ENCODE data around the gene EZR.

The EZR gene

GRCh38 chr6:158817728-158818580 is 1.2 kb downstream of the EZR start:
- DNase-seq (ENCODE audit: low read depth) = peak; percentile 79

GRCh38 chr6:158816803-158817727 is 2.1 kb downstream of the EZR start:
- DNase-seq (ENCODE audit: low read depth) = no peak

GRCh38 chr6:158816329-158816728 is 2.8 kb downstream of the EZR start:
- no peak for DNase-seq (ENCODE audit: low read depth)

GRCh38 chr6:158815907-158816306 is 3.3 kb downstream of the EZR start:
- DNase-seq (ENCODE audit: low read depth) = no peak

GRCh38 chr6:158815379-158815724 is 3.8 kb downstream of the EZR start:
- DNase-seq (ENCODE audit: low read depth) = no peak

GRCh38 chr6:158813032-158813431 is 6.1 kb downstream of the EZR start:
- no peak for DNase-seq (ENCODE audit: low read depth)

GRCh38 chr6:158812611-158813010 is 6.6 kb downstream of the EZR start:
- DNase-seq (ENCODE audit: low read depth) = no peak

GRCh38 chr6:158810155-158811095 is 8.7 kb downstream of the EZR start:
- no peak for DNase-seq (ENCODE audit: low read depth)

- no peak for DNase-seq (ENCODE audit: low read depth)
These were observed 10.1 kb downstream of the EZR start for GRCh38 chr6:158808941-158809678.

- no peak for DNase-seq (ENCODE audit: low read depth)
These were observed 10.7 kb downstream of the EZR start for GRCh38 chr6:158808442-158808833.

- DNase-seq (ENCODE audit: low read depth) = no peak
These were observed 11.4 kb downstream of the EZR start for GRCh38 chr6:158807515-158808441.

GRCh38 chr6:158805698-158806377 is 13.3 kb downstream of the EZR start:
- no peak for DNase-seq (ENCODE audit: low read depth)

GRCh38 chr6:158804207-158804606 is 15.0 kb downstream of the EZR start:
- DNase-seq (ENCODE audit: low read depth) = no peak

GRCh38 chr6:158803733-158804143 is 15.4 kb downstream of the EZR start:
- no peak for DNase-seq (ENCODE audit: low read depth)

- DNase-seq (ENCODE audit: low read depth) = no peak
These were observed 17.4 kb downstream of the EZR start for GRCh38 chr6:158801655-158802294.

- no peak for DNase-seq (ENCODE audit: low read depth)
These were observed 19.9 kb downstream of the EZR start for GRCh38 chr6:158799051-158799792.

- DNase-seq (ENCODE audit: low read depth) = no peak
These were observed 20.9 kb downstream of the EZR start for GRCh38 chr6:158798311-158798710.

Data from activated T-helper 9 cell treated with anti-CD3 and anti-CD28 coated beads, Interleukin-2, amount 50 U/mL, for 16 hours (primary cell).